ENCODE data around the gene OR52D1.

The OR52D1 gene

GRCh38 chr11:5488385-5488784, at the start of gene OR52D1:
Gene OR52D1 (plus strand): TSS chr11:5488685. CDS start chr11:5488707, 22 bp downstream.
- no peak for DNase-seq (ENCODE audit: low spot score)

- no peak for DNase-seq (ENCODE audit: low spot score)
Measured at GRCh38 chr11:5441414-5441813, 47.1 kb upstream of the OR52D1 start, which contains the start of gene OR51I1. Gene OR51I1 (minus strand): TSS chr11:5441514. CDS start chr11:5441514, 0 bp downstream.

- no peak for DNase-seq (ENCODE audit: low spot score)
Measured at GRCh38 chr11:5443835-5444393, 44.6 kb upstream of the OR52D1 start.

GRCh38 chr11:5449023-5449422, 39.5 kb upstream of the OR52D1 start, which contains the start of gene OR51I2:
Gene OR51I2 (plus strand): TSS chr11:5449323. CDS start chr11:5453489, 4,166 bp downstream.
- DNase-seq (ENCODE audit: low spot score), result no peak

GRCh38 chr11:5449432-5449831, 39.1 kb upstream of the OR52D1 start:
- no peak for DNase-seq (ENCODE audit: low spot score)

- no peak for DNase-seq (ENCODE audit: low spot score)
Measured at GRCh38 chr11:5460983-5461621, 27.4 kb upstream of the OR52D1 start.

GRCh38 chr11:5467527-5467926, 21.0 kb upstream of the OR52D1 start:
- DNase-seq (ENCODE audit: low spot score), result no peak

GRCh38 chr11:5473921-5474320, 14.6 kb upstream of the OR52D1 start:
- DNase-seq (ENCODE audit: low spot score), result no peak

- DNase-seq (ENCODE audit: low spot score), result peak; percentile 57
Measured at GRCh38 chr11:5476186-5476819, 12.2 kb upstream of the OR52D1 start.

- no peak for DNase-seq (ENCODE audit: low spot score)
Measured at GRCh38 chr11:5486003-5486402, 2.5 kb upstream of the OR52D1 start.

GRCh38 chr11:5486421-5486820, 2.1 kb upstream of the OR52D1 start:
- no peak for DNase-seq (ENCODE audit: low spot score)

- no peak for DNase-seq (ENCODE audit: low spot score)
Measured at GRCh38 chr11:5488798-5489399, 414 bp downstream of the OR52D1 start.

GRCh38 chr11:5489576-5490357, 1.3 kb downstream of the OR52D1 start:
- DNase-seq (ENCODE audit: low spot score), result no peak

- no peak for DNase-seq (ENCODE audit: low spot score)
Measured at GRCh38 chr11:5499671-5500070, 11.2 kb downstream of the OR52D1 start.

- no peak for DNase-seq (ENCODE audit: low spot score)
Measured at GRCh38 chr11:5500393-5500801, 11.9 kb downstream of the OR52D1 start.

GRCh38 chr11:5504403-5504921, 16.0 kb downstream of the OR52D1 start:
- no peak for DNase-seq (ENCODE audit: low spot score)

- DNase-seq (ENCODE audit: low spot score), result no peak
Measured at GRCh38 chr11:5505363-5506048, 17.0 kb downstream of the OR52D1 start.

- DNase-seq (ENCODE audit: low spot score), result no peak
Measured at GRCh38 chr11:5507177-5507932, 18.9 kb downstream of the OR52D1 start.

GRCh38 chr11:5507933-5508305, 19.4 kb downstream of the OR52D1 start:
- DNase-seq (ENCODE audit: low spot score), result no peak

GRCh38 chr11:5508605-5509004, 20.1 kb downstream of the OR52D1 start:
- no peak for DNase-seq (ENCODE audit: low spot score)

GRCh38 chr11:5509803-5510202, 21.3 kb downstream of the OR52D1 start, which contains the start of gene UBQLN3:
Gene UBQLN3 (minus strand): TSS chr11:5509957. CDS start chr11:5509558, 399 bp downstream.
- DNase-seq (ENCODE audit: low spot score), result no peak

Data from pons (tissue), 1 donor.